ENCODE data around the gene SCYGR6. TPM values are rescaled to one million over a fixed set of nuclear protein-coding genes. Genes with fewer than 3 reads are reported as not detected.

The SCYGR6 gene, protein sequence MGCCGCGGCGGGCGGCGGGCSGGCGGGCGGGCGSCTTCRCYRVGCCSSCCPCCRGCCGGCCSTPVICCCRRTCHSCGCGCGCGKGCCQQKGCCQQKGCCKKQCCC
- total RNA-seq: not detected in 2 replicates

DNA sequence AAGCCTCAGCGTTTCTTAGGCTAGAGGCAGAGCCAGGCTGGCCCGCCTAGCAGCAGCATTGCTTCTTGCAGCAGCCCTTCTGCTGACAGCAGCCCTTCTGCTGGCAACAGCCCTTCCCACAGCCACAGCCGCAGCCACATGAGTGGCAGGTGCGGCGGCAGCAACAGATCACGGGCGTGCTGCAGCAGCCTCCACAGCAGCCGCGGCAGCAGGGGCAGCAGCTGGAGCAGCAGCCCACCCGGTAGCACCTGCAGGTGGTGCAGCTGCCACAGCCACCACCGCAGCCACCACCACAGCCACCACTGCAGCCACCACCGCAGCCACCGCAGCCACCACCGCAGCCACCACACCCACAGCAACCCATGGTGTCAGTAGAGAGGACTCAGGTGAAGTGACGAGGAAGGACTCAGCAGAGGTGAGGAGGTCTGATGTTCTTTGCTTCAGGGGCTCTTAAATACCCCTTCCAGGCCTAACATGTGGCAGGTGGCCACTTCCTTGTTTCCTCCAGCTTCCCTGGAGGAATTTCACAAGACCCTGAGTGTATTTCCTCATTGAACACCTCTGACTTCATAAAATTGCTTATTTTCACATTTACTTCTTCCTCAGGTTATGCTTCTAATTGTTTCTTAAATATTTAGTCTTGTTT lies at the start of gene SCYGR6:
Gene SCYGR6 (minus strand): TSS at position 364 of the 646 bp plus-strand sequence. CDS start 0 bp downstream, at position 364.

DNA sequence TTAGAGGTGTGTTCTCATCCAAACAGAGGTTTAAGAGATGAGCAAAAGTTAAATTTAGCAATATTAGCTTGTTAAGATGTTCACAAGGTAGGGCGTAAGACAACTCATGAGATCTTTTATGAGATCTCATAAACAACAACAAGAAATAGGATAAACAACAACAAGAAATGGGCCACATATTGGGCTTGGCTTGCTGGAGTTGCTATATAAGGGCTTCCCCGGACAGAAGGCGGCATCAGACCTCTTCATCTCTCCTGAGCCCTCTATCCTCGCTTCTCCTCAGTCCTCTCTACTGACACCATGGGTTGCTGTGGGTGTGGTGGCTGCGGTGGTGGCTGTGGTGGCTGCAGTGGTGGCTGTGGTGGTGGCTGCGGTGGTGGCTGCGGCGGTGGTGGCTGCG lies 21.0 kb upstream of the SCYGR6 start, which contains the start of gene SCYGR8:
Gene SCYGR8 (plus strand): TSS at position 301 of the 400 bp plus-strand sequence. CDS start 0 bp downstream, at position 301.

DNA sequence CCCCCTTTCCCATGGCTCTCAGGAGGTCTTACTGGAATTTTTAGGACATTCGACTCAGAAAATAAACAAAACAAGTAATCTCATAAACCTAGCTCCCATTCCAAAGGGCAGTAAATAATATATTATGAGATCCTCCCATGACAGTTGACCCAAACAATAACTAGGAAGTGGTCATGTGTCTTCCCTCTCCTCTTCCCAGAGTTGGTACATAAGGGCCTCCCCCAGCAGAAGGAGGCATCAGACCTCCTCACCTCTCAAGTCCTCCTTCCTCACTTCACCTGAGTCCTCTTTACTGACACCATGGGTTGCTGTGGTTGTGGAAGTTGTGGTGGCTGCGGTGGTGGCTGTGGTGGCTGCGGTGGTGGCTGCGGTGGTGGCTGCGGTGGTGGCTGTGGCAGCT lies 3.5 kb upstream of the SCYGR6 start, which contains the start of gene SCYGR7:
Gene SCYGR7 (plus strand): TSS at position 301 of the 400 bp plus-strand sequence. CDS start 0 bp downstream, at position 301.

DNA sequence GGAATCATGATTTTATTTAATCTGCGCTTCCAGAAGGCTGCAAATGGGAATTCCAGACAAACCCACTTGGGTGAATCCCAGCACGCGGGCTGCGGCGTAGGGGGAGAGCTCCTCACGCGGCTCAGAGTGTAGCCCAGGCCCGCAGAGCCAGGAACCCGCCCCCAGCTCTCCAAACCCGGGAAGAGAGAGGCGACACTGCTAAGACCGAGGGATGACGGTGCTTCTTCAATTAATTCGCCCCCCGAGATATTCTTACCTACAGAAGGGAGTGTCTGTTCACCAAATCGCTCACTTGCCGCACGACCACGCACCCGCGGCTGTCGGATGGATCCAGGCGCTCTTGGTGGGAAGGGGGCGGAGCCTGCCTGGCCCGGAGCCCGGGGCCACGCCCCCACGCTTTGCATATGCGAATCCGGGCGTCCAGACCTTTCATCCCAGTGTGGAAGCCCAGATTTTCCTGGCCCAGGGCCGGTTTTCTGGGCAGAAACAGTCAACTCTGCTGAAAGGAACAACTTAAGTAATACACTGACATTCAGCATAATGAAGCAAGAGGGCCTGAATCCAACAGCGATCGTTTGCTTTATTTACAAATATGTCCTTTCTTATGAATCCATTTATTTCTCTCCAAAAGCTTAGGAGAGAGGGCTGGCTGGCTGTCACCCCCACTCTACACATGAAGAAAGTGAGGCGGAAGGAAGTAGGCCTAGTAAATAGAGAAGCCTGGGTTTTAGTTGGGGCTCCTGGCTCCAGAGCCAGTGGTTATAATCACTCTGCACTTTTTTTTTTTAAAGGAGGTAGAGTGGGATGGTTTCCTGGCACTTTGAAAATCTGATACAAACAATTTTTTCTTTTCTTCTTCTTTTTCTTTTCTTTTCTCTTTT lies 6.6 kb downstream of the SCYGR6 start, which contains the start of gene SLC19A3:
Gene SLC19A3 (minus strand): TSS at position 342 of the 881 bp plus-strand sequence. CDS start 15,710 bp downstream, outside the sequence.

Other genes with a start within 250 kb of the SCYGR6 start
- not detected in 2 replicates for gene SCYGR2, start 125.9 kb downstream of the SCYGR6 start, total RNA-seq
- gene SCYGR3, start 109.9 kb downstream of the SCYGR6 start, total RNA-seq: not detected in 2 replicates
- gene SCYGR4, start 107.3 kb downstream of the SCYGR6 start, total RNA-seq: not detected in 2 replicates
- gene SCYGR5, start 58.0 kb downstream of the SCYGR6 start, total RNA-seq: not detected in 2 replicates
- gene SLC19A3, start 6.7 kb downstream of the SCYGR6 start, total RNA-seq: 5.2 and 9.9 TPM in 2 replicates
- gene SCYGR7, start 3.6 kb upstream of the SCYGR6 start, total RNA-seq: not detected in 2 replicates
- gene SCYGR8, start 21.1 kb upstream of the SCYGR6 start, total RNA-seq: not detected in 2 replicates
- gene CCL20, start 89.1 kb upstream of the SCYGR6 start, total RNA-seq: 0.31 and 1.3 TPM in 2 replicates
- 2.8 and 3.4 TPM in 2 replicates for gene DAW1, start 146.9 kb upstream of the SCYGR6 start, total RNA-seq